GM18511 (cell line): ENCODE measurements around the gene CNOT4.

Experiments used
- ATAC-seq: cut with Tn5 transposase; IDR thresholded peaks from one replicate; pipeline ENCODE4 v1.9.1; 2021; ENCODE audit warnings: mild to moderate bottlenecking, moderate library complexity; ENCODE audit not compliant: unreplicated experiment

The CNOT4 gene

DNA sequence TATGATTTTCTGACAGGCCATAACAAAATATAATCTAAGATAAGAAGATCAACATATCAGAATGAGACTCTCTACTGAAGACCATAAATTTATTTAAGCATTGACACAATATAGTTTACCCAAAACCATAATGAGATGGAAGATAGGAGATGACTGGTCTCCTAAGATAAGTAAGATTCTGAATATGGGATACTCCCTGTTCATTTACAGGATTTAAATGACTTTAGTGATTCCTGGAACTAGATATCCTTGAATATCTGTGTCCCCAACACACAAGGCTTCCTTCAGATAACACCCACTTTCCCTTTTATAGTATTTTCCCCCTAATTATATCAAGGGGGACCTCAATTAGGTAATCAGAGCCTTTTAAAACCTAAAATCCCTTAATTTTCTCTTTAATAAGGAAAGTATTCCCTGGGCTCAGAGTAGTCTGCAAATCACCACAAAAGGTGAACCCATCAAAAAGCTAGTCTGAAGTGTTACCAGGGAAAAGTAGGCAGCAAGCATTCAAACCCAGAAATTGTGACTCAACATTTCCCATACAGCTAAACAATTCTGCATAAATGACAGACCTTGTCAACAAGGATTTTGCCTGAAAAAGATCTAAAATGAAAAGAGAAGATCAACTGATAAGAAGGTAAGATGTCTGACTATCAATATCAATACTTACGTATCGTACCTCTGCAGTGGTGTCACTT is 99.9 kb downstream of the CNOT4 start:
- ATAC-seq = no peak

- ATAC-seq = no peak
Measured at GRCh38 chr7:135407884-135408283, 102.0 kb downstream of the CNOT4 start.

- no peak for ATAC-seq
Measured at GRCh38 chr7:135406918-135407317, 103.0 kb downstream of the CNOT4 start.

- ATAC-seq = no peak
Measured at GRCh38 chr7:135405969-135406368, 103.9 kb downstream of the CNOT4 start.

GRCh38 chr7:135403302-135403701 is 106.6 kb downstream of the CNOT4 start:
- no peak for ATAC-seq

DNA sequence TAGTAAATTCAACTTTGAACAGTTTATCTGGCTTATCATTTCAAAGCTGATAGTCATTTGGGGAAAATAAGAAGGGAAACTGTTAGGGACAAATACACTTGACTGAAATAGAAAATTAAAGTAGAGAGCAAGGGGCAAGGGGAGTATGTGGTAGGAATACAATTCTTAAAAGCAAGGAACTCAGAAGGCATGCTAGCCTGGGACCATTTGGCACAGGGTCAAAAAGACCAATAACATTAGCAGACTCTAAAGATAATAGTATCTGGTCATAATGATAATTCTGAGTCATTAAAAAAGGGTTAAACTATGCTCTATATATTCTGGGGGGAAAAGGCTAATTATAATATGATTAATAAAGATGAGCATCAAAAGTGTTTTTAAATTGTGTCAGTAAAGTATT is 112.2 kb downstream of the CNOT4 start:
- no peak for ATAC-seq

- no peak for ATAC-seq
Measured at GRCh38 chr7:135392701-135393100, 117.2 kb downstream of the CNOT4 start.

GRCh38 chr7:135391514-135391913 is 118.4 kb downstream of the CNOT4 start:
- ATAC-seq = no peak

- ATAC-seq = no peak
Measured at GRCh38 chr7:135390829-135391228, 119.1 kb downstream of the CNOT4 start.

DNA sequence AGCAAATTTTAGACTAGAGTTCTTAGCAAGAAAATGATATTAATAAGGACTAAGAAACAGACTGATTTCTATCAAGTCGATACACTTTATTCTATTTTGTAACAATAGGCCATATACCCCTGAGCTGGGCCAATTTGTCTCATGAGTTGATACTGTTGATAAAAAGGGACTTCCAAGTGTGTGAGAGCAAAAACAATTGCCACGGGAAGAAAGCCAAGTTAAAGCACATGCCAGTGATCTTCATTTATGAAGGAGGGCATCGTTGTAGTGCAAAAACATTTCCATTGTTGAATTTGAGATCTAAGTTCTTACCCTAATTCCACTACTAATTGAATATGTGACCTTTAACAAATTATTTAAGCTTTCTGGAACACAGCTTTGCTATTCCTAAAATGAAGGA is 119.9 kb downstream of the CNOT4 start:
- no peak for ATAC-seq

DNA sequence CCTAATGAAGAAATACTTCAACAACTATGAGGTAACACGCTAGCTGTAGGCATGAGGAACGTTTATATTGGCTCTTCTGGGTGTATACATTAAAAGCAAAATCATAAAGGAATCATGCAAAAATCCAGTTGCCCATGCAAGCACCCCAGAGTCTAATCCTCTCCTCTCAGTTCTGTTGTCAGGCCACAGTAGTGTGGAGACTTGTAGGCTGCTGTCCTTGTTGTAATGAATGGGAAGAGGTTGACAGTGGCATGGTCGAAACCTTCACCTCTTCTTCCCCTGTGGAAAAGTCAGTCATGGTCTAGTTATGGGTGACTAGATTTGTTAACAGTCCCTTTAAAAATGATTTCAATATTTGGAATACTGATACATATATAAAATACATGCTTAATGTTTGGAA is 121.3 kb downstream of the CNOT4 start:
- ATAC-seq = no peak

DNA sequence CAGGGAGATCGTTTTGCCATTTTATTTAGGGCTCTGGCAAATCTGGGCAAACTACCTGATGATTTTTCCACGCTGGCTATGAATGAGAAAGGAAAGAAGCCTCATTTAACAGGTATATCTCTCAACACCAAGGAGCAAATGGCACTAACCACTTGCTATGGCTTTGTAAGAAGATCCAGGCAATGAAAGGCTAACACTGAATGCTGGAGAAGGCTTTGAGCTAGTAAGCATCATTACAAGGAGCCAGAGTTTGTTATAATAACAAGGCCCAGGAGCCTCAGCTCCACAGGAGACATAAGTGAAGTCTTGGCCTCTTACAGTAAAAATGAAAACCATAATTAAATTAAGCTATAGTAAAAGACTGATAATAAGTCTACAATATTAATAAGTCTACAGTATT is 123.1 kb downstream of the CNOT4 start:
- ATAC-seq = no peak

GRCh38 chr7:135386181-135386580 is 123.7 kb downstream of the CNOT4 start:
- ATAC-seq = no peak

DNA sequence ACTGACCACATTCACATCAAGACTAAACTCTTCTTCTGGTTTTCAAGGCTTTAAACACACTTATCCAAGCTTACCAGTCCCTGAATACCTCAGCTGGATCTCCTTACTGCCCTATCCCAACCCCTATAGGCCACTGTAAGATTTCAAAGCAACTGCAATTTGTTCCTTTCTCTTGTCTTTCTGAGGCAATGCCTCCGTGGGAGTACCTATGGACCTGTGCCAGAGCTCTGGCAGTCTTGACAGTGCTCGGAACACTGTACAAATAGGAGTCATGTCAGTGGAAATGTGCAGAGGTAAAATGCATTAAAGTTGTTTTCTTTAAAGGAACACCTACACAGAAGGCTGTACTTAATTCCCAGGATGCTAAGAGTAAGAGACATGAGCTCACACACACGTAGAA is 124.7 kb downstream of the CNOT4 start:
- ATAC-seq = no peak

DNA sequence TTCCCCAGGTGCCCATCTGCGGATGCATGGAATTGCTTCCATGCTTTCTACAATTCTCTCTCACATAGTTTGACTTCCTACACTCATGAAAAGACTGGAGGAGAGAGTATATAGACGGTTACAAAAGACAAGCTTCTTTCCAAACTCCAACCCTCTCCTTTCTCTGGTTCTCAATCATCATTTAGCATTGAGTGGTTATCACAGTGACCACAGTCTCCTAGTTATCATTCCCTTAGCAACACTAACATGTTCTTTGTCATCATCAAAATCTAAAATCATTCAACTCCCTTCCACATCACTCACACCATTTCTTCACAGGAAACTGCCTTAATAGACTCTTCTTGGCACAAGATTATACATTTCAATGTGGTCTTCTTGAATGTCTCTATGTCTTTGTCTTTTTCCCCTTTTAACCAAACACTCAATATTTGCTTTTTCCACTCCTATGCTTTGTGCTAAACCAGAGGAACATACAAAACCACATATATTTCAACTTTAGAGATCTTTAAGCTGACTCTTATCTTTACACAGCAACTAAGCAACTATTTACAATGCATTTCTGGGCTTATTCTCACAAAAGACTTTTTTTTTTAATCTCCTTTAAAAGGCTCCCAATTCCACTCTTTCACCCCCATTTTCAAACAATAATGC is 126.3 kb downstream of the CNOT4 start:
- ATAC-seq = no peak

- ATAC-seq = no peak
Measured at GRCh38 chr7:135382173-135382572, 127.7 kb downstream of the CNOT4 start.

GRCh38 chr7:135381369-135381768 is 128.5 kb downstream of the CNOT4 start:
- no peak for ATAC-seq

- ATAC-seq = no peak
Measured at GRCh38 chr7:135380351-135380750, 129.6 kb downstream of the CNOT4 start.

- no peak for ATAC-seq
Measured at GRCh38 chr7:135377171-135377570, 132.7 kb downstream of the CNOT4 start.

DNA sequence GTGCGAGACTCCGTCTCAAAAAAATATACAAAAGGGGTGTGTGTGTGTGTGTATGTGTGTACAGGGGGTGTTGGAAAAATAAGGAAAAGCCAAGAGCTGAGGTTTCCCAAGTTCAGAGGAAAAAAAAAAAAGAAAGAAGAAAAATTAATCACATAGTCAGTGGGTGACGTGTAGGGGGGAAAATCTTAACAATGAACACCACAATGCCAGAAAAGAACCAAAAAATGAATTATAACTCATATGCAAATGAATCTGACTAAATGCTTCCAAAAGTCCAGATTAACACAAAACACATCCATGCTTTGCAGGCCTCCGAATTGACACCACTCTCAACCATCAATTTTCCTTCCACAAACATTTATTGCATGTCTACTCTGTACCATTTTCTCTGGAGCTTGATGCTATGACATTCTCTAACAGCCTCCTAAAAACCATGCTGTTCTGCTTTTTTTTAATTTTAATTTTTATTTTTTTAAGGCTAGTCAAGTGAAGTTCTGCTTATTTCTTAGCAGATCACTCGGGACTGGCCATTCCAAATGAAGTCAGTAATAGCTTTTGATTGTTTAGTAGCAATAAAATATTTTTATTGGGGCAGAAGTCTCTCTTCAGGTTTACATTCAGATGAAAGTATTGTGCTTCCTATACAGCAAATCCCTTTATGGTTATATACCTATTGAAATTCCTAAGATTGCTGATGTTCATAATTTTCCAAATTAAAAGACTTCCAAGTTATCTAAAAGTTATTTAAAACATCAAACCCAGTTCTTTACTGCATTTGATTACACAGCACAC is 133.8 kb downstream of the CNOT4 start:
- ATAC-seq = no peak

DNA sequence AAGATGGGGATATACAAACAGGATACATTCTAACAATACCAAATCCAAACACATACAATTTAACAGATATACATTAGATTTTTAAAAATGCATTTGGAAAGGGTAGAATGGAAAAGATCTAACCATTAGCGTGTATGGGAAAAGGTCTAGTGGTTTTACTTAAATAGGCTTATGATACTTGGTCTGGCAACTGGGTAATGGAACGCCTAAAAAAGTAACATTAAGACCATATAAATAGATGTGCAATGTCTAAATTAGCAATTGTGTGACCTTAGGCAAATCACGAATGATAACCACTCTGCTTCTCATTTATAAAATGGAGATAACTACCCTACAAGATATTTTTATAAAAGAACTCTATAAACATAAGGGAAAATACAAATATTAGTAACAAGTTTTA is 135.2 kb downstream of the CNOT4 start:
- ATAC-seq = no peak

DNA sequence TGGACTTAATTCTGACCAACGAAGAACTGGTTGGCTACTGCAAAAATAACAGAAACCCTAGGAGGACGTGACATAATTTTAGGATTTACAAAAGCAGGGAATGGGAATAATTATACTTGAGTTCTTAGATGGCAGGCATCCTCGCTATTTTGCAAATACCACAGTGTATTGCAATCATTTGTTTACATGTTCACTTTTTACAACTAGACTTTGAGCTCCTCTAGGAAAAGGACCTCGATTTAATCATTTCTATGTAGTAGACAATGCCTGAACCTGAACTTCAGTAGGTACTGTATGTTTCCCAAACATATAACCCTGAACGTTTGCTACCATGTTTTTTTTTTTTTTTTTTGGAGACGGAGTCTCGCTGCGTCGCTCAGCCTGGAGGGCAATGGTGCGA is 137.7 kb downstream of the CNOT4 start:
- no peak for ATAC-seq
